SU-DHL-6 (cell line): ENCODE measurements around the gene TAX1BP3.

ENCODE experiments used
- H2AFZ ChIP-seq: fragments of 200-600 bp; sonication (generic); 2 replicates; pipeline ENCODE4 v1.6.1; 2014; ENCODE audit warnings: low read depth, mild to moderate bottlenecking, moderate library complexity, mixed read lengths, antibody characterized with exemption, low read length; ENCODE audit not compliant: severe bottlenecking
- H3F3A ChIP-seq: fragments of 200-600 bp; shearing (Covaris generic); 2 replicates; pipeline ENCODE4 v1.6.0; 2016; ENCODE audit warnings: antibody characterized with exemption, mild to moderate bottlenecking; ENCODE audit not compliant: insufficient read depth
- H3K27ac ChIP-seq: fragments of 200-600 bp; sonication (generic); 2 replicates; pipeline ENCODE4 v1.5.1; 2016; ENCODE audit warnings: low read depth, mild to moderate bottlenecking, low read length, moderate library complexity, mixed read lengths
- H3K27me3 ChIP-seq: fragments of 200-600 bp; sonication (generic), shearing (Covaris generic); 2 replicates; pipeline ENCODE4 v1.6.0; 2014; ENCODE audit warnings: mild to moderate bottlenecking, low read length
- H3K36me3 ChIP-seq: fragments of 200-600 bp; sonication (generic); 2 replicates; pipeline ENCODE4 v1.6.1; 2014; ENCODE audit warnings: mild to moderate bottlenecking, low read length, mixed read lengths
- H3K4me2 ChIP-seq: fragments of 300-600, 200-600 bp; shearing (Covaris generic), sonication (generic); 2 replicates; pipeline ENCODE4 v1.6.0; 2014; ENCODE audit warnings: low read length, low read depth, mild to moderate bottlenecking; ENCODE audit not compliant: poor library complexity, severe bottlenecking
- H3K4me3 ChIP-seq: fragments of 200-600 bp; sonication (generic); 2 replicates; pipeline ENCODE4 v1.5.1; 2014; ENCODE audit warnings: antibody characterized with exemption, low read length, mild to moderate bottlenecking, mixed read lengths; ENCODE audit not compliant: insufficient read depth, poor library complexity, severe bottlenecking
- H3K79me2 ChIP-seq: fragments of 200-600 bp; sonication (generic); 2 replicates; pipeline ENCODE4 v1.6.1; 2014; ENCODE audit warnings: mild to moderate bottlenecking, low read length, moderate library complexity; ENCODE audit not compliant: insufficient read depth
- H3K9ac ChIP-seq: fragments of 200-600 bp; sonication (generic); 2 replicates; pipeline ENCODE4 v1.7.0; 2014; ENCODE audit warnings: mild to moderate bottlenecking, low read length
- H3K9me2 ChIP-seq: fragments of 200-600 bp; sonication (generic); replicated peaks from 2 replicates; pipeline ENCODE4 v1.6.1; 2014; ENCODE audit warnings: low read length; ENCODE audit not compliant: insufficient read depth
- H3K9me3 ChIP-seq: fragments of 200-600 bp; sonication (generic); 2 replicates; pipeline ENCODE4 v1.6.1; 2014; ENCODE audit warnings: low read length, mixed read lengths; ENCODE audit not compliant: insufficient read depth
- H4K20me1 ChIP-seq: fragments of 200-600 bp; sonication (generic); 2 replicates; pipeline ENCODE4 v1.6.1; 2014; ENCODE audit warnings: low read depth, mild to moderate bottlenecking, antibody characterized with exemption, low read length, moderate library complexity, mixed read lengths
- CTCF ChIP-seq: fragments of 200-600 bp; sonication (generic); IDR thresholded peaks from one replicate; pipeline ENCODE4 v1.5.1; 2017; ENCODE audit warnings: antibody characterized with exemption, mild to moderate bottlenecking, low read length, moderate library complexity; ENCODE audit not compliant: insufficient read depth, poor library complexity, severe bottlenecking
- EZH2phosphoT487 ChIP-seq: fragments of 200-600 bp; sonication (generic), shearing (Covaris generic); conservative IDR thresholded peaks from 2 replicates; pipeline ENCODE4 v1.6.1; 2018; ENCODE audit warnings: mild to moderate bottlenecking, antibody characterized with exemption, low read length, moderate library complexity, mixed read lengths

The TAX1BP3 gene

GRCh38 chr17:3679531-3680126 is 11.3 kb upstream of the TAX1BP3 start:
- Histone ChIP-seq H3F3A (no peaks in the 10 kb centered on the region; the same call in 1 of the 2 replicates), H3K9me2 (no peaks in the 10 kb centered on the region), H3K4me3 (no peak overlapping the region), H3K79me2 (no peaks in the 10 kb centered on the region), H3K4me2 (no peak overlapping the region), H3K9ac (no peak overlapping the region), H2AFZ (no peak overlapping the region), H4K20me1 (no peaks in the 10 kb centered on the region), H3K9me3 (no peaks in the 10 kb centered on the region), H3K27ac (no peak overlapping the region), H3K36me3 (no peaks in the 10 kb centered on the region), H3K27me3 (no peaks in the 10 kb centered on the region)
- TF ChIP-seq EZH2phosphoT487 (no peak), CTCF (no peak)

GRCh38 chr17:3678821-3679530 is 10.6 kb upstream of the TAX1BP3 start:
- no peak for TF ChIP-seq EZH2phosphoT487
- TF ChIP-seq CTCF, result no peak
- Histone ChIP-seq H3K27me3 (no peaks in the 10 kb centered on the region), H3K9me2 (no peaks in the 10 kb centered on the region), H3K9ac (no peak overlapping the region), H3K79me2 (no peaks in the 10 kb centered on the region), H4K20me1 (no peaks in the 10 kb centered on the region), H3K4me3 (no peak overlapping the region), H3K9me3 (no peaks in the 10 kb centered on the region), H2AFZ (no peak overlapping the region), H3F3A (no peaks in the 10 kb centered on the region), H3K27ac (no peak overlapping the region), H3K4me2 (no peak overlapping the region), H3K36me3 (no peaks in the 10 kb centered on the region)

- Histone ChIP-seq H3F3A (no peaks in the 10 kb centered on the region), H3K9me3 (no peaks in the 10 kb centered on the region), H3K4me2 (no peak overlapping the region), H3K9ac (no peak overlapping the region), H3K36me3 (no peaks in the 10 kb centered on the region), H3K27ac (no peak overlapping the region), H2AFZ (no peak overlapping the region), H3K79me2 (no peaks in the 10 kb centered on the region), H4K20me1 (no peaks in the 10 kb centered on the region), H3K4me3 (no peak overlapping the region), H3K27me3 (no peaks in the 10 kb centered on the region), H3K9me2 (no peaks in the 10 kb centered on the region)
- TF ChIP-seq CTCF, result no peak
- no peak for TF ChIP-seq EZH2phosphoT487
These were observed 9.9 kb upstream of the TAX1BP3 start for GRCh38 chr17:3678095-3678820.
